HL-60 (cell line): ENCODE measurements around the gene MMRN1.

Source experiments
- DNase-seq, 2 experiments: peaks; one replicate each; pipeline ENCODE4 v3.0.0-alpha.2; 2010 to 2020; ENCODE audit warnings: low read depth in 1 of 2, low spot score in 1 of 2
- H3K27ac ChIP-seq: fragments of 250-450 bp; sonication (Bioruptor Pico); replicated peaks from 2 replicates; pipeline ENCODE4 v1.5.1; 2020; ENCODE audit warnings: mild to moderate bottlenecking, moderate library complexity
- H3K27me3 ChIP-seq: fragments of 250-450 bp; sonication (Bioruptor Pico); 2 replicates; pipeline ENCODE4 v1.5.1; 2021; ENCODE audit warnings: mild to moderate bottlenecking, moderate library complexity; ENCODE audit not compliant: insufficient read depth, poor library complexity, severe bottlenecking
- H3K4me3 ChIP-seq: replicated peaks from 2 replicates; pipeline ENCODE4 v1.5.1; 2011; ENCODE audit warnings: mild to moderate bottlenecking, control low read depth, low read length; ENCODE audit not compliant: insufficient read depth
- CTCF ChIP-seq: IDR thresholded peaks from one replicate; pipeline ENCODE4 v1.5.1; 2011; ENCODE audit warnings: low read length, control low read depth, inconsistent platforms; ENCODE audit not compliant: insufficient read depth
- GABPA ChIP-seq: IDR thresholded peaks from 2 replicates; pipeline ENCODE4 v1.6.1; 2012; ENCODE audit warnings: low read depth
- POLR2AphosphoS5 ChIP-seq: IDR thresholded peaks from 2 replicates; pipeline ENCODE4 v1.6.1; 2012; ENCODE audit warnings: low read depth
- REST ChIP-seq: IDR thresholded peaks from 2 replicates; pipeline ENCODE4 v1.6.1; 2012; ENCODE audit warnings: low read depth; ENCODE audit not compliant: insufficient replicate concordance
- SPI1 ChIP-seq: IDR thresholded peaks from 2 replicates; pipeline ENCODE4 v1.6.1; 2012; ENCODE audit warnings: low read depth, mild to moderate bottlenecking, borderline replicate concordance

Gene MMRN1

GRCh38 chr4:89914609-89915550 is 20.2 kb downstream of the MMRN1 start:
- TF ChIP-seq GABPA, result no peak
- TF ChIP-seq CTCF, result no peak
- TF ChIP-seq SPI1, result no peak
- TF ChIP-seq REST, result no peak
- no peak for TF ChIP-seq POLR2AphosphoS5
- no peak for DNase-seq
- no peak overlapping the region for H3K27ac ChIP-seq

GRCh38 chr4:89915937-89916336 is 21.3 kb downstream of the MMRN1 start:
- no peak for DNase-seq
- Histone ChIP-seq H3K27me3 (no peaks in the 10 kb centered on the region), H3K27ac (no peak overlapping the region), H3K4me3 (no peak overlapping the region)
- TF ChIP-seq GABPA (no peak), POLR2AphosphoS5 (no peak), SPI1 (no peak), CTCF (no peak), REST (no peak)

More at GRCh38 chr4:89914609-89915550, 20.2 kb downstream of the MMRN1 start:
- H3K4me3 ChIP-seq, result no peak overlapping the region
- H3K27me3 ChIP-seq, result no peaks in the 10 kb centered on the region

- no peaks in the 10 kb centered on the region for H3K27me3 ChIP-seq
- DNase-seq, result no peak
- no peak for TF ChIP-seq POLR2AphosphoS5
- TF ChIP-seq REST, result no peak
- TF ChIP-seq SPI1, result no peak
- TF ChIP-seq GABPA, result no peak
- no peak for TF ChIP-seq CTCF
Observed at GRCh38 chr4:89922848-89923416, 28.3 kb downstream of the MMRN1 start.

More at GRCh38 chr4:89922848-89923416, 28.3 kb downstream of the MMRN1 start:
- Histone ChIP-seq H3K27ac (no peak overlapping the region), H3K4me3 (no peak overlapping the region)
